PC-3 (cell line): ENCODE measurements around the gene PDCL3.

Experiments used
- CTCF ChIP-seq: fragments of 300-600 bp; sonication (generic); conservative IDR thresholded peaks from 2 replicates; pipeline ENCODE4 v1.5.1; 2017; ENCODE audit warnings: antibody characterized with exemption, low read depth, mild to moderate bottlenecking, low read length
- EZH2 ChIP-seq: fragments of 300-600 bp; sonication (generic); IDR thresholded peaks from one replicate; pipeline ENCODE4 v1.6.1; 2017; ENCODE audit warnings: antibody characterized with exemption, mild to moderate bottlenecking, low read length; ENCODE audit not compliant: unreplicated experiment
- EZH2phosphoT487 ChIP-seq: fragments of 300-600 bp; sonication (generic); IDR thresholded peaks from 2 replicates; pipeline ENCODE4 v1.6.1; 2018; ENCODE audit warnings: mild to moderate bottlenecking, antibody characterized with exemption, low read length, borderline replicate concordance

GRCh38 chr2:100613719-100614118, 50.9 kb downstream of the PDCL3 start:
- no peak for TF ChIP-seq CTCF
- no peak for TF ChIP-seq EZH2
- no peak for TF ChIP-seq EZH2phosphoT487
